IMR-90 (cell line): ENCODE results near the gene ZSWIM5. TPM values are rescaled to one million over a fixed set of nuclear protein-coding genes. Genes with fewer than 3 reads are reported as not detected.
"Not testable (repeated sequence)": the region's sequence is repeated elsewhere in the genome, so short reads cannot be mapped to it uniquely, and the experiment has no call there.

ENCODE experiments used
- ATAC-seq: fragments of 200-7000 bp; cut with Tn5 transposase; 2 replicates; pipeline ENCODE4 v1.9.1; 2020; ENCODE audit warnings: low read depth, mild to moderate bottlenecking, moderate library complexity
- BruUV-seq: library from RNA; stranded (reverse); fragments of 400-500 nt; replicated peaks from 2 replicates; lab custom pipeline; 2021; lab: Mats Ljungman, UMichigan
- CTCF ChIA-PET: fragments of 300-600 bp; formaldehyde crosslinking; extraction: SDS; loops from one replicate; lab custom pipeline; 2021; ENCODE audit warnings: antibody characterized with exemption; lab: Yijun Ruan, JAX
- POLR2A ChIA-PET: fragments of 300-600 bp; sonication (Branson Sonifier 250); formaldehyde crosslinking; loops from one replicate; lab custom pipeline; 2022; ENCODE audit warnings: antibody characterized with exemption; ENCODE audit not compliant: unreplicated experiment; lab: Charles Lee
- DNase-seq: peaks from one replicate; pipeline ENCODE4 v3.0.0; 2013
- H2AFZ ChIP-seq: replicated peaks from 2 replicates; pipeline ENCODE3; 2013; ENCODE audit warnings: low read length, mild to moderate bottlenecking; ENCODE audit not compliant: poor library complexity
- H2AK5ac ChIP-seq: 2 replicates; pipeline ENCODE4 v1.6.1; 2013; ENCODE audit warnings: low read depth, low read length, inconsistent platforms
- H2AK9ac ChIP-seq: replicated peaks from 2 replicates; pipeline ENCODE3; 2013; ENCODE audit warnings: mild to moderate bottlenecking, low read depth, low read length, moderate library complexity; ENCODE audit not compliant: poor library complexity
- H2BK120ac ChIP-seq: 2 replicates; pipeline ENCODE4 v1.6.1; 2013; ENCODE audit warnings: low read depth, low read length, inconsistent platforms
- H2BK15ac ChIP-seq: 3 replicates; pipeline ENCODE4 v1.6.1; 2013; ENCODE audit warnings: low read depth, low read length, inconsistent platforms
- H2BK20ac ChIP-seq: 2 replicates; pipeline ENCODE4 v1.6.1; 2013; ENCODE audit warnings: low read depth, mild to moderate bottlenecking, inconsistent platforms, low read length, moderate library complexity
- H2BK5ac ChIP-seq: 2 replicates; pipeline ENCODE4 v1.6.1; 2013; ENCODE audit warnings: mild to moderate bottlenecking, low read depth, low read length, inconsistent platforms; ENCODE audit not compliant: poor library complexity, severe bottlenecking
- H3K14ac ChIP-seq: replicated peaks from 2 replicates; pipeline ENCODE4 v1.6.1; 2013; ENCODE audit warnings: low read depth, low read length, inconsistent platforms
- H3K18ac ChIP-seq: 2 replicates; pipeline ENCODE4 v1.6.1; 2013; ENCODE audit warnings: low read depth, low read length, control low read depth
- H3K23ac ChIP-seq: 2 replicates; pipeline ENCODE4 v1.6.1; 2013; ENCODE audit warnings: low read depth, low read length, inconsistent platforms
- H3K27ac ChIP-seq: 2 replicates; pipeline ENCODE4 v1.5.1; 2013; ENCODE audit warnings: mild to moderate bottlenecking, control low read depth, low read length; ENCODE audit not compliant: insufficient read depth
- H3K27me3 ChIP-seq: 2 replicates; pipeline ENCODE4 v1.6.1; 2013; ENCODE audit warnings: low read length; ENCODE audit not compliant: control insufficient read depth, insufficient read depth
- H3K36me3 ChIP-seq: 2 replicates; pipeline ENCODE4 v1.6.1; 2013; ENCODE audit warnings: low read length, mixed read lengths; ENCODE audit not compliant: control insufficient read depth, insufficient read depth
- H3K4ac ChIP-seq: 2 replicates; pipeline ENCODE4 v1.6.1; 2013; ENCODE audit warnings: low read depth, low read length, inconsistent platforms
- H3K4me1 ChIP-seq: 2 replicates; pipeline ENCODE4 v1.6.1; 2013; ENCODE audit warnings: low read length, mixed read lengths; ENCODE audit not compliant: control insufficient read depth, insufficient read depth
- H3K4me2 ChIP-seq: 2 replicates; pipeline ENCODE4 v1.6.1; 2013; ENCODE audit warnings: low read depth, mild to moderate bottlenecking, control low read depth, low read length, moderate library complexity
- H3K4me3 ChIP-seq: 2 replicates; pipeline ENCODE4 v1.5.1; 2013; ENCODE audit warnings: low read depth, mild to moderate bottlenecking, control low read depth, low read length, moderate library complexity; ENCODE audit not compliant: insufficient read depth
- H3K56ac ChIP-seq: 2 replicates; pipeline ENCODE4 v1.6.1; 2013; ENCODE audit warnings: low read length, inconsistent platforms; ENCODE audit not compliant: insufficient read depth; ENCODE audit errors: extremely low read depth
- H3K79me1 ChIP-seq, 2 experiments: 2 replicates each; pipeline ENCODE4 v1.6.1; 2013; ENCODE audit warnings: low read length in 2 of 2, inconsistent platforms in 1 of 2, low read depth in 1 of 2
- H3K9ac ChIP-seq: 2 replicates; pipeline ENCODE4 v1.6.1; 2013; ENCODE audit warnings: low read depth, low read length, control low read depth
- H3K9me1 ChIP-seq: 2 replicates; pipeline ENCODE4 v1.6.1; 2013; ENCODE audit warnings: low read length, inconsistent platforms; ENCODE audit not compliant: insufficient read depth
- H3K9me3 ChIP-seq: 2 replicates; pipeline ENCODE4 v1.6.1; 2013; ENCODE audit warnings: low read length; ENCODE audit not compliant: control insufficient read depth, insufficient read depth
- H4K20me1 ChIP-seq: 2 replicates; pipeline ENCODE4 v1.6.1; 2013; ENCODE audit warnings: low read length, inconsistent platforms; ENCODE audit not compliant: insufficient read depth
- H4K5ac ChIP-seq: 2 replicates; pipeline ENCODE4 v1.6.1; 2013; ENCODE audit warnings: mild to moderate bottlenecking, low read depth, low read length, control low read depth
- H4K8ac ChIP-seq, 2 experiments: 2 replicates each; pipeline ENCODE4 v1.6.1; 2013; ENCODE audit warnings: low read depth in 2 of 2, low read length in 2 of 2, control low read depth in 1 of 2, inconsistent platforms in 1 of 2
- H4K91ac ChIP-seq: 2 replicates; pipeline ENCODE4 v1.6.1; 2013; ENCODE audit warnings: low read depth, low read length, inconsistent platforms; ENCODE audit not compliant: insufficient read depth
- CEBPB ChIP-seq: IDR thresholded peaks from 2 replicates; pipeline ENCODE4 v1.6.1; 2012; ENCODE audit warnings: low read depth, low read length, improper control_type of control experiment
- POLR2A ChIP-seq: IDR thresholded peaks from 2 replicates; pipeline ENCODE4 v1.6.1; 2012; ENCODE audit warnings: mild to moderate bottlenecking, low read depth, low read length
- WGBS, 2 experiments: methylation state at CpG; one replicate each; pipeline versions ENCODE4 v1.1.5 to v1.1.7; 2013; ENCODE audit warnings: missing lambda C conversion rate in 2 of 2; ENCODE audit not compliant: insufficient read length in 1 of 2; ENCODE audit errors: extremely low coverage in 2 of 2; 5-methylcytosine and 5-hydroxymethylcytosine counted together
- dilution Hi-C: fragments of 300-500 bp; cut with HindIII; formaldehyde crosslinking; loops from one replicate; pipeline ENCODE4 v1.14.3; 2018; ENCODE audit warnings: low sequenced_read_pairs; ENCODE audit not compliant: unreplicated experiment
- in situ Hi-C: fragments of 300-500 bp; cut with MboI; formaldehyde crosslinking; loops from 3 replicates; pipeline ENCODE4 v1.14.3; 2019; ENCODE audit warnings: low sequenced_read_pairs, inconsistent platforms, mixed read lengths
- intact Hi-C: fragments of 100-400 bp; cut with micrococcal nuclease; formaldehyde crosslinking; loops from 2 replicates; pipeline ENCODE4 v1.10.0; 2022
- polyA plus RNA-seq, 3 experiments: library from polyadenylated mRNA; depleted of rRNA; stranded (reverse); fragments of >200 nt; gene quantifications; 2 replicates each; pipeline ENCODE4 v1.2.3, GENCODE V29; 2012; ENCODE audit warnings: low replicate concordance in 1 of 3
- total RNA-seq: library from RNA; depleted of rRNA; stranded (reverse); fragments of >200 nt; gene quantifications from 2 replicates; pipeline ENCODE4 v1.2.3, GENCODE V29; 2012

Gene ZSWIM5
- total and polyA plus RNA-seq, 2 of the 4 experiments (the other 2 are of a cell fraction) = under 0.01 to 0.03 TPM

DNA sequence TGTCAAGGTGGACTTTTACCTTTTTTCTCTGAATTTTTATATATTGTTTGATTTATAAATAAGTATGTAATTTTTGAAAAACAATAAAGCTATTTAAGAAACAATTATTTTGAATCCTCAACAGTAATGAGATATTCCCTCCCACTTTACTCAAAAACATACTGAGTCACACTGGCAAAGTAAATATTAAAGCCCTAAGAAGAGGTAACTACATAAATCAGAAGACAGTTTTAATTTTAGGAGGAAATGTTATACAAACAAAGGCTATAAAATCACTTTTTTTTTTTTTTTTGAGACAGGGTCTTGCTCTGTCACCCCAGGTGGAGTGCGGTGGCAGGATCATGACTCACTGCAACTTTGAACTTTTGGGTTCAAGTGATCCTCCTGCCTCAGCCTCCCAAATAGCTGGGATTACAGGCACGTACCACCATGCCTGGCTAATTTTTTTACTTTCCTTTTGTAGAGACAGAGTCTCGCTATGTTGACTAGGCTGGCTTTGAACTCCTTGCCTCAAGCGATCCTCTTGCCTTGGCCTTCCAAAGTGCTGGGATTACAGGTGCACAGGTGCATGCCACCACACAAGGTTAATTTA, 36.2 kb downstream of the ZSWIM5 start:
- Histone ChIP-seq H2AFZ (no peak overlapping the region), H4K8ac (no peak overlapping the region), H3K9me3 (no peaks in the 10 kb centered on the region), H2BK5ac (no peak overlapping the region), H2BK20ac (no peak overlapping the region), H3K36me3 (no peaks in the 10 kb centered on the region), H3K23ac (no peak overlapping the region), H4K5ac (no peak overlapping the region), H4K91ac (no peak overlapping the region), H3K4ac (no peak overlapping the region), H4K20me1 (no peaks in the 10 kb centered on the region), H3K4me1 (no peaks in the 10 kb centered on the region), H3K27ac (no peak overlapping the region), H2AK9ac (no peak overlapping the region), H3K4me3 (no peak overlapping the region), H3K14ac (no peak overlapping the region), H3K56ac (no peak overlapping the region), H3K9me1 (no peaks in the 10 kb centered on the region), H2BK120ac (no peak overlapping the region), H3K18ac (no peak overlapping the region), H3K79me1 (no peaks in the 10 kb centered on the region), H2BK15ac (no peak overlapping the region), H2AK5ac (no peak overlapping the region), H3K9ac (no peak overlapping the region), H3K4me2 (no peak overlapping the region), H3K27me3 (no peaks in the 10 kb centered on the region)
- DNase-seq (no peak), ATAC-seq (no peak)
- dilution Hi-C loops = no loop called here
- no peak for TF ChIP-seq POLR2A
- TF ChIP-seq CEBPB = no peak
- WGBS, 2 experiments = 33% methylated on average over 1 of the region's 4 CpGs; no CpG with 5 or more reads in 1 of the 2 experiments
- POLR2A ChIA-PET = no interaction called here
- CTCF ChIA-PET = no interaction called here
- intact Hi-C loops = no loop called here
- in situ Hi-C loops = no loop called here
- BruUV-seq = no TSS peak

DNA sequence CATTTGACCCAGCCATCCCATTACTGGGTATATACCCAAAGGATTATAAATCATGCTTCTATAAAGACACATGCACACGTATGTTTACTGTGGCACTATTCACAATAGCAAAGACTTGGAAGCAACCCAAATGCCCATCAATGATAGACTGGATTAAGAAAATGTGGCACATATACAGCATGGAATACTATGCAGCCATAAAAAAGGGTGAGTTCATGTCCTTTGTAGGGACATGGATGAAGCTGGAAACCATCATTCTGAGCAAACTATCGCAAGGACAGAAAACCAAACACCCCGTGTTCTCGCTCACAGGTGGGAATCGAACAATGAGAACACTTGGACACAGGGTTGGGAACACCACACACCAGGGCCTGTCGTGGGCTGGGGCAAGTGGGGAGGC, 38.5 kb downstream of the ZSWIM5 start:
- H4K8ac ChIP-seq, H4K91ac ChIP-seq, H3K4me2 ChIP-seq, H3K18ac ChIP-seq, H2BK5ac ChIP-seq, H3K14ac ChIP-seq, BruUV-seq, H2BK120ac ChIP-seq, H3K9ac ChIP-seq, H2BK20ac ChIP-seq, H2AK9ac ChIP-seq, DNase-seq, H4K5ac ChIP-seq, dilution Hi-C loops, H3K9me1 ChIP-seq, H3K79me1 ChIP-seq, H3K27ac ChIP-seq, H3K23ac ChIP-seq, in situ Hi-C loops, H3K56ac ChIP-seq, ATAC-seq, intact Hi-C loops, H3K4me3 ChIP-seq, H2AFZ ChIP-seq, H2BK15ac ChIP-seq, H2AK5ac ChIP-seq, H3K4ac ChIP-seq, H3K27me3 ChIP-seq, CTCF ChIA-PET, H4K20me1 ChIP-seq, H3K36me3 ChIP-seq, H3K9me3 ChIP-seq, H3K4me1 ChIP-seq, POLR2A ChIA-PET: not testable (repeated sequence)
- no CpG with 5 or more reads among the region's 6 CpGs for WGBS, 2 experiments
